Caco-2 (cell line): Measurements from ENCODE around the gene SULT2A1. TPM values are rescaled to one million over a fixed set of nuclear protein-coding genes. Genes with fewer than 3 reads are reported as not detected.

ENCODE experiments used
- BruUV-seq: library from RNA; stranded (reverse); fragments of 400-500 nt; replicated peaks from 2 replicates; lab custom pipeline; 2021; lab: Mats Ljungman, UMichigan
- CTCF ChIA-PET: fragments of 300-600 bp; sonication (Branson Sonifier 250); formaldehyde crosslinking; loops from one replicate; lab custom pipeline; 2022; ENCODE audit warnings: antibody characterized with exemption; lab: Charles Lee
- POLR2A ChIA-PET: fragments of 300-600 bp; sonication (Branson Sonifier 250); formaldehyde crosslinking; loops from one replicate; lab custom pipeline; 2022; ENCODE audit warnings: antibody characterized with exemption; lab: Charles Lee
- DNase-seq, 2 experiments: peaks; one replicate each; pipeline versions ENCODE4 v3.0.0 to v3.0.0-alpha.2; 2020 to 2022
- H3K27me3 ChIP-seq: replicated peaks from 2 replicates; pipeline ENCODE4 v1.6.0; 2011; ENCODE audit warnings: low read length; ENCODE audit not compliant: control insufficient read depth, insufficient read depth
- H3K36me3 ChIP-seq: 2 replicates; pipeline ENCODE4 v1.5.1; 2011; ENCODE audit warnings: low read length; ENCODE audit not compliant: control insufficient read depth, insufficient read depth
- H3K4me1 ChIP-seq: fragments of 250-450 bp; sonication (Bioruptor Pico); 2 replicates; pipeline ENCODE4 v1.5.1; 2020; ENCODE audit warnings: mild to moderate bottlenecking
- H3K4me3 ChIP-seq: 2 replicates; pipeline ENCODE4 v1.5.1; 2011; ENCODE audit warnings: low read depth, mild to moderate bottlenecking, control low read depth, low read length
- H3K9me3 ChIP-seq: fragments of 250-450 bp; sonication (Bioruptor Pico); 2 replicates; pipeline ENCODE4 v1.5.1; 2020; ENCODE audit warnings: mild to moderate bottlenecking, moderate library complexity
- H3K27ac Mint-ChIP-seq: one replicate; pipeline ENCODE4 v1.8.0; 2022; ENCODE audit warnings: mixed read lengths; ENCODE audit not compliant: unreplicated experiment
- H3K27me3 Mint-ChIP-seq: one replicate; pipeline ENCODE4 v1.8.0; 2022; ENCODE audit warnings: mixed read lengths; ENCODE audit not compliant: insufficient read depth, unreplicated experiment
- H3K36me3 Mint-ChIP-seq: one replicate; pipeline ENCODE4 v1.8.0; 2022; ENCODE audit warnings: mild to moderate bottlenecking, mixed read lengths; ENCODE audit not compliant: insufficient read depth, unreplicated experiment
- H3K4me1 Mint-ChIP-seq: one replicate; pipeline ENCODE4 v1.8.0; 2022; ENCODE audit warnings: low read depth, mixed read lengths; ENCODE audit not compliant: unreplicated experiment
- H3K4me3 Mint-ChIP-seq: one replicate; pipeline ENCODE4 v1.8.0; 2022; ENCODE audit warnings: mild to moderate bottlenecking, moderate library complexity, mixed read lengths; ENCODE audit not compliant: unreplicated experiment
- H3K9me3 Mint-ChIP-seq: one replicate; pipeline ENCODE4 v1.8.0; 2022; ENCODE audit warnings: mixed read lengths; ENCODE audit not compliant: unreplicated experiment
- CTCF ChIP-seq, 2 experiments: fragments of 200-600 bp in 1 of 2; IDR thresholded peaks; 1 replicate in 1 of 2; 2 replicates in 1 of 2; pipeline versions ENCODE4 v1.5.1 to v1.8.0; 2011 to 2022; ENCODE audit warnings: antibody characterized with exemption in 1 of 2, control low read depth in 1 of 2, inconsistent platforms in 1 of 2, low read depth in 1 of 2, low read length in 1 of 2, mild to moderate bottlenecking in 1 of 2, moderate library complexity in 1 of 2; ENCODE audit not compliant: insufficient read depth in 1 of 2, severe bottlenecking in 1 of 2, unreplicated experiment in 1 of 2
- intact Hi-C: fragments of 100-400 bp; cut with micrococcal nuclease; formaldehyde crosslinking; loops from one replicate; pipeline ENCODE4 v1.10.0; 2022; ENCODE audit not compliant: unreplicated experiment
- total RNA-seq: library from RNA; stranded (reverse); gene quantifications from 2 replicates; pipeline ENCODE4 v1.2.3, GENCODE V29; 2022

SULT2A1 gene
- total RNA-seq, 1 experiment from 2014 or later, result 4.5 TPM

GRCh38 chr19:47832723-47833122 lies 53.4 kb downstream of the SULT2A1 start:
- H3K36me3 ChIP-seq, result no peaks in the 10 kb centered on the region
- H3K4me1 Mint-ChIP-seq, result no peaks in the 10 kb centered on the region
- no peaks in the 10 kb centered on the region for H3K27me3 Mint-ChIP-seq
- no peak overlapping the region for H3K27ac Mint-ChIP-seq
- no peak for TF ChIP-seq CTCF (IDR thresholded peaks at IDR 0.05; ENCODE audit: insufficient read depth in 1 of 2, low read depth in 1 of 2, low read length in 1 of 2, severe bottlenecking in 1 of 2, unreplicated experiment in 1 of 2)
- ChIA-PET CTCF (no interaction called here), POLR2A (no interaction called here)
- no peak overlapping the region for H3K4me3 ChIP-seq
- no peaks in the 10 kb centered on the region for H3K36me3 Mint-ChIP-seq
- intact Hi-C loops, result no loop called here
- H3K9me3 Mint-ChIP-seq, result no peaks in the 10 kb centered on the region
- BruUV-seq, result no TSS peak
- no peak overlapping the region for H3K4me3 Mint-ChIP-seq
- DNase-seq, result no peak
- no peaks in the 10 kb centered on the region for H3K9me3 ChIP-seq
- no peaks in the 10 kb centered on the region for H3K4me1 ChIP-seq
- no peaks in the 10 kb centered on the region for H3K27me3 ChIP-seq

- POLR2A ChIA-PET, result no interaction called here
- no peak overlapping the region for H3K4me3 Mint-ChIP-seq
These were observed 59.3 kb downstream of the SULT2A1 start for GRCh38 chr19:47826800-47827199.

GRCh38 chr19:47824396-47824795 lies 61.7 kb downstream of the SULT2A1 start:
- Histone ChIP-seq H3K36me3 (no peaks in the 10 kb centered on the region), H3K4me3 (no peak overlapping the region), H3K4me1 (no peaks in the 10 kb centered on the region), H3K27me3 (no peaks in the 10 kb centered on the region; the same call in 1 of the 2 replicates), H3K9me3 (no peaks in the 10 kb centered on the region)
- ChIA-PET POLR2A (no interaction called here), CTCF (no interaction called here)
- peaks cover 7% of the 10 kb centered on the region for H3K27me3 Mint-ChIP-seq
- no peaks in the 10 kb centered on the region for H3K36me3 Mint-ChIP-seq
- no TSS peak for BruUV-seq
- H3K4me1 Mint-ChIP-seq, result no peaks in the 10 kb centered on the region
- no peak overlapping the region for H3K4me3 Mint-ChIP-seq
- intact Hi-C loops, result no loop called here
- DNase-seq, result no peak
- no peak overlapping the region for H3K27ac Mint-ChIP-seq
- H3K9me3 Mint-ChIP-seq, result no peaks in the 10 kb centered on the region
- TF ChIP-seq CTCF (IDR thresholded peaks at IDR 0.05; ENCODE audit: insufficient read depth in 1 of 2, low read depth in 1 of 2, low read length in 1 of 2, severe bottlenecking in 1 of 2, unreplicated experiment in 1 of 2), result no peak

More at GRCh38 chr19:47826800-47827199, 59.3 kb downstream of the SULT2A1 start:
- CTCF ChIA-PET, result no interaction called here
- Histone ChIP-seq H3K4me1 (no peaks in the 10 kb centered on the region), H3K9me3 (no peaks in the 10 kb centered on the region), H3K4me3 (no peak overlapping the region), H3K36me3 (no peaks in the 10 kb centered on the region), H3K27me3 (no peaks in the 10 kb centered on the region)
- no peak for TF ChIP-seq CTCF (IDR thresholded peaks at IDR 0.05; ENCODE audit: insufficient read depth in 1 of 2, low read depth in 1 of 2, low read length in 1 of 2, severe bottlenecking in 1 of 2, unreplicated experiment in 1 of 2)
- Mint-ChIP-seq H3K27ac (no peak overlapping the region), H3K9me3 (no peaks in the 10 kb centered on the region), H3K36me3 (no peaks in the 10 kb centered on the region), H3K4me1 (no peaks in the 10 kb centered on the region), H3K27me3 (no peaks in the 10 kb centered on the region)
- BruUV-seq, result no TSS peak
- no peak for DNase-seq
- intact Hi-C loops, result no loop called here
